A673 (cell line): Measurements from ENCODE around the gene CD6.

ENCODE experiments used
- CTCF ChIP-seq: fragments of 300-800, 200-600 bp; sonication (generic); conservative IDR thresholded peaks from 2 replicates; pipeline ENCODE4 v1.5.1; 2017; ENCODE audit warnings: low read depth, mild to moderate bottlenecking, antibody characterized with exemption, low read length, moderate library complexity, mixed read lengths
- EZH2 ChIP-seq: fragments of 200-600 bp; sonication (generic); IDR thresholded peaks from 2 replicates; pipeline ENCODE4 v1.6.1; 2017; ENCODE audit warnings: borderline replicate concordance, low read depth, mild to moderate bottlenecking, mixed read lengths, antibody characterized with exemption, low read length; ENCODE audit not compliant: poor library complexity, severe bottlenecking

- no peak for TF ChIP-seq CTCF
- TF ChIP-seq EZH2, result no peak
Measured at GRCh38 chr11:61049063-61049377, 77.5 kb downstream of the CD6 start.
